Body of pancreas (tissue), 4 donors: ENCODE measurements around the gene KRT36. TPM values are rescaled to one million over a fixed set of nuclear protein-coding genes. Genes with fewer than 3 reads are reported as not detected.

Source experiments
- ATAC-seq: fragments of 150-250 bp; one replicate; pipeline ENCODE4 v1.9.1; 2016
- DNase-seq, 4 donors: peaks; one replicate each; pipeline ENCODE4 v3.0.0-alpha.2; 2019
- H3K27ac ChIP-seq, 4 donors: fragments of 200-600 bp; sonication (generic); 1 replicate in 3 of 4; 2 replicates in 1 of 4; pipeline versions ENCODE4 v1.5.1 to v1.6.1; 2016 to 2019; ENCODE audit warnings: mild to moderate bottlenecking in 1 of 4, mixed read lengths in 1 of 4, moderate library complexity in 1 of 4
- H3K27me3 ChIP-seq, 2 donors: fragments of 200-600 bp; sonication (generic); one replicate each; pipeline ENCODE4 v1.6.0; 2016; ENCODE audit warnings: mild to moderate bottlenecking in 1 of 2
- H3K36me3 ChIP-seq, 2 donors: fragments of 200-600 bp; sonication (generic); replicated peaks in 1 of 2; 2 replicates each; pipeline ENCODE4 v1.5.1; 2016; ENCODE audit warnings: low read depth in 2 of 2; ENCODE audit not compliant: insufficient read depth in 1 of 2
- H3K4me1 ChIP-seq: fragments of 200-600 bp; sonication (generic); one replicate; pipeline ENCODE4 v1.6.0; 2016
- H3K4me3 ChIP-seq, 2 donors: fragments of 200-600 bp; sonication (generic); 1 replicate in 1 of 2; 2 replicates in 1 of 2; pipeline ENCODE4 v1.5.1; 2016 to 2019
- H3K9me3 ChIP-seq, 3 donors: fragments of 200-600 bp; sonication (generic); 1 replicate in 2 of 3; 2 replicates in 1 of 3; pipeline ENCODE4 v1.5.1; 2016
- POLR2A ChIP-seq, 3 donors: fragments of 450-650 bp; IDR thresholded peaks; one replicate each; pipeline ENCODE4 v1.6.1; 2016; ENCODE audit warnings: antibody characterized with exemption in 3 of 3, mild to moderate bottlenecking in 2 of 3
- WGBS, 2 donors: methylation state at CpG; one replicate each; pipeline ENCODE4 v1.1.5; 2017; 5-methylcytosine and 5-hydroxymethylcytosine counted together
- intact Hi-C: fragments of 100-400 bp; cut with DNase I; formaldehyde crosslinking; loops from one replicate; pipeline ENCODE4 v1.15.1; 2023
- total RNA-seq, 2 donors: library from RNA; depleted of rRNA; stranded (reverse); fragments of >200 nt; gene quantifications; one replicate each; pipeline ENCODE4 v1.1.0, GENCODE V29; 2016
- TF ChIP-seq, protein P1 (sequence below), 7 experiments: fragments of 450-650 bp in 4 of 7; fragments of 200-600 bp in 3 of 7; sonication (generic) in 3 of 7; IDR thresholded peaks; one replicate each; pipeline ENCODE4 v1.5.1; 2016 to 2019; ENCODE audit warnings: antibody characterized with exemption in 7 of 7

The KRT36 gene
- total RNA-seq, 2 donors from 2014 or later, result not detected

DNA sequence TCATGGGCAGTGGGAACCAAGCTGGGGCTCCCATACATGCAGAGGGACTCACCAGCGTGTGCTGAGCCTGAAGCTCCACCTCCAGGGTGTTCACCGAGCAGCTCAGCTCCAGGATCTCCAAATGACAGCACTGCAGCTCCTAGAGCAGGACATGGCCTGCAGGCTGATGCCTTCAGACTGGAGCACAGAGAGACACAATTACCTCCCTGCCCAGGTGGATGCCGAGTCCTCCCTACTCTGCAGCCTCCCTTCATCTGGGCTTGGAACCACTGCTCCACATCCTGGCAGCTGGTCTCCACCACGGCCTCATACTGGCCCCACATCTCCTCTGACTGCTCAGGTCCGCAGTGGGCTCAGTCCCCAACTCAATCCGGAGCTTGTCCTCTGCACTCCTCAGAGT lies 40.7 kb downstream of the KRT36 start:
- 34 to 66% methylated on average over 3 to 6 of the region's 6 CpGs for WGBS, 2 donors
- H3K4me3 ChIP-seq, result no peak overlapping the region
- H3K27me3 ChIP-seq, result no peaks in the 10 kb centered on the region
- no peak overlapping the region for H3K27ac ChIP-seq
- DNase-seq, result no peak
- H3K9me3 ChIP-seq, result no peaks in the 10 kb centered on the region
- TF ChIP-seq POLR2A (IDR thresholded peaks at IDR 0.05), result no peak
- TF ChIP-seq, protein P1, sequence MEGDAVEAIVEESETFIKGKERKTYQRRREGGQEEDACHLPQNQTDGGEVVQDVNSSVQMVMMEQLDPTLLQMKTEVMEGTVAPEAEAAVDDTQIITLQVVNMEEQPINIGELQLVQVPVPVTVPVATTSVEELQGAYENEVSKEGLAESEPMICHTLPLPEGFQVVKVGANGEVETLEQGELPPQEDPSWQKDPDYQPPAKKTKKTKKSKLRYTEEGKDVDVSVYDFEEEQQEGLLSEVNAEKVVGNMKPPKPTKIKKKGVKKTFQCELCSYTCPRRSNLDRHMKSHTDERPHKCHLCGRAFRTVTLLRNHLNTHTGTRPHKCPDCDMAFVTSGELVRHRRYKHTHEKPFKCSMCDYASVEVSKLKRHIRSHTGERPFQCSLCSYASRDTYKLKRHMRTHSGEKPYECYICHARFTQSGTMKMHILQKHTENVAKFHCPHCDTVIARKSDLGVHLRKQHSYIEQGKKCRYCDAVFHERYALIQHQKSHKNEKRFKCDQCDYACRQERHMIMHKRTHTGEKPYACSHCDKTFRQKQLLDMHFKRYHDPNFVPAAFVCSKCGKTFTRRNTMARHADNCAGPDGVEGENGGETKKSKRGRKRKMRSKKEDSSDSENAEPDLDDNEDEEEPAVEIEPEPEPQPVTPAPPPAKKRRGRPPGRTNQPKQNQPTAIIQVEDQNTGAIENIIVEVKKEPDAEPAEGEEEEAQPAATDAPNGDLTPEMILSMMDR (IDR thresholded peaks at IDR 0.05), result no peak
- H3K4me1 ChIP-seq, result no peaks in the 10 kb centered on the region
- intact Hi-C loops, result no loop called here
- ATAC-seq, result no peak
- H3K36me3 ChIP-seq, result no peaks in the 10 kb centered on the region

DNA sequence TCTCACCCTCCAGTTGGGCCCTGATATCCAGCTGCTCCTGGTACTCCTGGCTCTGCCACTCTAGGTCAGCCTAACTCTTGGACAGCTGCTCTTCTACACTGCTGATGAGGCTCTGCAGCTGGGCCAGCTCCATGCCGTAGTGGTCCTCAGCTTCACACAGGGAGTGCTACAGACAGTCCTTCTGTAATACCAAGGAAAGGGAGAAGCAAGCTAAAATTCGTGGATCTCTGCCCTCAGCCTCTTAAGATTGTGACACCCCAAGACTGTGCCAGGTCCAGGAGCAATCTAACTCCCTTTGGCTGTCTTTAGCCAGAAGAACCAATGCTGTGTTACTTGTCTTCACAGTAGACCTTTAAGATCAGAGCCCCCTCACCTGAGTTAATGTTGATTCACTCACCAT lies 41.2 kb downstream of the KRT36 start:
- H3K36me3 ChIP-seq, result no peaks in the 10 kb centered on the region
- WGBS, 2 donors, result 52 to 67% methylated on average over 1 to 2 of the region's 2 CpGs
- H3K4me1 ChIP-seq, result no peaks in the 10 kb centered on the region
- TF ChIP-seq, protein P1 (IDR thresholded peaks at IDR 0.05), result no peak
- no peak for TF ChIP-seq POLR2A (IDR thresholded peaks at IDR 0.05)
- DNase-seq (no peak), ATAC-seq (no peak)
- H3K9me3 ChIP-seq, result no peaks in the 10 kb centered on the region
- no peak overlapping the region for H3K4me3 ChIP-seq
- intact Hi-C loops, result no loop called here
- no peak overlapping the region for H3K27ac ChIP-seq
- H3K27me3 ChIP-seq, result no peaks in the 10 kb centered on the region

DNA sequence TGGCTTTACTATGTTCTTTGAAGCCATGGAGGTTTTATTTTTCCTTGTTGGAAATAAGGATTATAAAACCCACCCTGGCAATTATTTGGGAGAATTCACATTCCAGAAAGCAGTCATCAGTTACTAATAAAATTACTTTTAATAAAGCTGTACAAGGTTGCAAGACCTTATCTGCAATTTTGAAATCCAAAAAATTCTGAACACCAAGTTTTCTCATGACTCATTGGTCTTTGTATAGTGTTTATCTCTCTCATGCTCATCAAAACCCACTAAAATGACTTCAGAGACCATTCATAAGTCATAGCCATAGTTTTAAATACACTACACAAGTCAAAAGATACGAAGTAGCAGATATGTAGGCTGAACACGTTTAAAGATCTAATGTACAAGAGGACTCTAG lies 42.9 kb downstream of the KRT36 start:
- ATAC-seq (no peak), DNase-seq (no peak)
- TF ChIP-seq, protein P1 (IDR thresholded peaks at IDR 0.05), result no peak
- TF ChIP-seq POLR2A (IDR thresholded peaks at IDR 0.05), result no peak
- no peaks in the 10 kb centered on the region for H3K36me3 ChIP-seq
- no peaks in the 10 kb centered on the region for H3K27me3 ChIP-seq
- intact Hi-C loops, result no loop called here
- WGBS, 2 donors, result 39% methylated on average over 2 of the region's 2 CpGs
- H3K9me3 ChIP-seq, result no peaks in the 10 kb centered on the region
- H3K27ac ChIP-seq, result no peak overlapping the region
- H3K4me3 ChIP-seq, result no peak overlapping the region
- no peaks in the 10 kb centered on the region for H3K4me1 ChIP-seq

DNA sequence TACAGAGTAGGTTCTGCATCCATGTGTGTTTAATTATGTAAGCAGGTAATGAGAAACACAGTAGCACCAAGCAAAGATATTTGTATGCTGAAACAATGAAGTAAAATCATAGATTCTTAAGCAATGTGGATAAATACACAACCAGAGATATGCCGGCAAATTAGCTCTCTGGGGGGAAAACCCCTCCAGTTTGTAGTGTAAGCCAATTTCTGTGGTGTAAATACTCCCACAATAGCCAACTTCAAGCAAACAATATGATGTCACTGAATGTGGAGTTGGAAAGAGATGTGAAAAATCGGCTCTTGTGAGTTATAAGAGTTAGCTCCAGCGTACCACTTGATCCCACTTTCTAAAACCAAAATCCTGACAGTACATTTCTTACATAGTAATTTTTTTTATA lies 45.1 kb downstream of the KRT36 start:
- Histone ChIP-seq H3K9me3 (no peaks in the 10 kb centered on the region), H3K27me3 (no peaks in the 10 kb centered on the region), H3K4me1 (no peaks in the 10 kb centered on the region), H3K36me3 (no peaks in the 10 kb centered on the region), H3K4me3 (no peak overlapping the region), H3K27ac (no peak overlapping the region)
- DNase-seq (no peak), ATAC-seq (no peak)
- WGBS, 2 donors, result 51 to 58% methylated on average over 3 of the region's 3 CpGs
- intact Hi-C loops, result no loop called here
- TF ChIP-seq, protein P1 (IDR thresholded peaks at IDR 0.05), result no peak
- no peak for TF ChIP-seq POLR2A (IDR thresholded peaks at IDR 0.05)

DNA sequence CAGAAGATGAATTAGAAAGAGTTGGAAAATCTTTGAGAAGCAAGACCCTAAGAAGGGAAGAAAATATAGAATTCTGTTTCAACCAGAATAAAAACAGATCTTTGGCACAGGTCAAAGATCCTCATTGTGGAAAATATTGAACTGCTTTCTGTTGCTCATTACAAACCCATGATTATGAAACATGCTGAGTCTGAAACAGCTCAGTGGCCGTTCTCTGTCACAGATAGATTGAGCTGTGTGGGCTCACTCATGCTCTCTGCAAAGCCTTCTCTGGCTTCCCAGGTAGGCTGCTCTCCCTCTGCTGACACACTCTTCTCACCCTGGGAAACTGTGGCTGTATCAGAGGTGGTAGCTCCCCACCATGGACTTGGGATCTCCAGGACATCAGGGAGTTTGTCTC lies 45.5 kb downstream of the KRT36 start:
- TF ChIP-seq POLR2A (IDR thresholded peaks at IDR 0.05), result no peak
- TF ChIP-seq, protein P1 (IDR thresholded peaks at IDR 0.05), result no peak
- DNase-seq, result no peak
- Histone ChIP-seq H3K4me1 (no peaks in the 10 kb centered on the region), H3K27ac (no peak overlapping the region), H3K36me3 (no peaks in the 10 kb centered on the region), H3K9me3 (no peaks in the 10 kb centered on the region), H3K4me3 (no peak overlapping the region), H3K27me3 (no peaks in the 10 kb centered on the region)
- 5 to 30% methylated on average over 1 of the region's 1 CpG for WGBS, 2 donors
- no peak for ATAC-seq
- intact Hi-C loops, result no loop called here
